TTC549 (cell line): Measurements from ENCODE around the gene CCDC201.
"Not testable (repeated sequence)": the region's sequence is repeated elsewhere in the genome, so short reads cannot be mapped to it uniquely, and the experiment has no call there.

Source experiments
- FAIRE-seq: peaks from 2 replicates; lab custom pipeline; 2012; peaks lifted over from hg19 to GRCh38; lab: Jason Lieb, UNC

CCDC201 gene

DNA sequence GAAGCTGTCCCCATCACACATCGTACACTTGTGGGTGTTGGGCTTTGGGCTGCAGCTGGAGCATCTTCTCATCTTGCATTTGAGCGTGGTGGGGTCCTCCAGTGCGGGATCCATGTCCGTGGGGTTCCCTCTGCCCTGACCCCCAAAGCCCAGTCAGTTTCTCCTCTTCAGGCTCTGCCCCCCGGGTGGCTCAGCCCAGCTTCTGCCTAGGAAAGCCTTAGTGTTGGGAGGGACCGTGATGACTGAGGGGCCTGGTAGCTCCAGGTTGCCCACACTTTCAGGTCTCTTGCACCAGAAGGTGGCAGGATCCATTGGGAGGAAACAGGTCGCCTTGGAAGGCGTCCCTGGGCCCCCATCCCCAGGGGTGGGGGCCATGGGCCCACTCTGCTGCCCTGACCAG lies 55.9 kb downstream of the CCDC201 start:
- FAIRE-seq, result not testable (repeated sequence)

DNA sequence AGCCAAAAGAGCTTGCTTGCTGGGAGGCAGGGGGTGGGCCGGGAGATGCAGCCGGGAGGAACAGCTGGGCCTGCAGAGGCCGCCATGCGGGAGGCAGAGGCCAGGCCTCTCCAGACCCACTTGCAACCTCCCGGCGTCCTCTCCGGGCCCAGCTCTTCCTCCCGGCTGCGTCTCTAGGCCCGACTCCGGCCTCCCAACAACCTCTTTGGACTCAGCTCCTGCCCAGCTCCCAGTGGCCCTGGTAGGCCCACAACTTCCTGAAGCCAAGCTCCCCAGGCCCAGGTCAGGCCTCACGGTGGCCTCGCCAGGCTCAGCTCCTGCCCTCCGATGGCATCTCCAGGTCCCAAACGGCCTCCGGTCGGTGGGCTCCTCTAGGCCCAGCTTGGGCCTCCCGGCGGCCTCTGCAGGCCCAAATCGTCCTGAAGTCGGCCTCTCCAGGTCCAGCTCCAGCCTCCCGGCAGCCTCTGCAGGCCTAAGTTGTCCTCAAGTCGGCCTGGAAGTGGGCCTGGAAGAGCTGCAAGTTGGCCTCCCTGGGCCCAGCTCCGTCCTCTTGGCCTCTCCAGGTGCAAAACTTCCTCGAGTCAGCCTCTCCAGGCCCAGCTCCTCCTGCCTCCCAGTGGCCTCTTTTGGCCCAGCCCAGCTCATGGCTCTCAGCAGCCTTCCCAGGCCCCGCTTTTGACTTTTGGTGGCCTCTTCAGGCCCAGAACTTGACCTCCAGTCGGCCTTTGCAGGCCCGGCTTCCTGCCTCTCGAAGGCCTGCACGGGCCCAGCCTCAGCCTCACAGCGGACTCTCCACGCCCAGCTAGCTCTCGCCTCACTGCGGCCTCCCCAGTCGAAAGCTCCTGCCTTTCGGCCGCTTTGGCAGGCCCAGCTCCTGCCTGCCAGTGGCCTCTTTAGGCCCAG lies 58.4 kb downstream of the CCDC201 start:
- not testable (repeated sequence) for FAIRE-seq

DNA sequence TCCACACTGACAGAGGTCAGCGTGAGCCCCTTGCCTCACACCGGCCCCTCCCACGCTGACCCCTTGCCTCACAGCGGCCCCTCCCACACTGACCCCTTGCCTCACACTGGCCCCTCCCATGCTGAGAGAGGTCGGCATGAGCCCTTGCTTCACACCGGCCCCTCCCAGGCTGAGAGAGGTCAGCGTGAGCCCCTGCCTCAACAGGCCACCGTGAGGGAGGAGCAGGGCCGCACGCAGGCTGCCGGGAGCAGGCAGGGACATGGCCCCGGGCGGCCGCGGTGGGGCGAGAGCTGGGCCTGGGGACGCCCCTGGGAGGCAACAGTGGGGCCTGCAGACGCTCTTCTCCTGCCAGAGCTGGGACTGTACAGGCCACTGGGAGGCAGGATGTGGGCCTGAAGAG lies 59.1 kb downstream of the CCDC201 start:
- not testable (repeated sequence) for FAIRE-seq

DNA sequence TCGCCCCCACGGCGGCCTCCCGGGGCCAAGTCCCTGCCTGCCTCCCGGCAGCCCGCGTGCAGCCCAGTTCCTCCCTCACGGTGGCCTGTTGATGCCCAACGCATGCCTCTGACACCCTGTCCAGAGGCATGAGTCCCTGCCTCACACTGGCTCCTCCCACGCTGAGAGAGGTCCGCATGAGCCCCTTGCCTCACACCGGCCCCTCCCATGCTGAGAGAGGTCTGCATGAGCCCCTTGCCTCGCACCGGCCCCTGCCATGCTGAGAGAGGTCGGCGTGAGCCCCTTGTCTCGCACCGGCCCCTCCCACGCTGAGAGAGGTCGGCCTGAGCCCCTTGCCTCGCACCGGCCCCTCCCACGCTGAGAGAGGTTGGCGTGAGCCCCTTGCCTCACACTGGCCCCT lies 59.9 kb downstream of the CCDC201 start:
- no peak for FAIRE-seq

DNA sequence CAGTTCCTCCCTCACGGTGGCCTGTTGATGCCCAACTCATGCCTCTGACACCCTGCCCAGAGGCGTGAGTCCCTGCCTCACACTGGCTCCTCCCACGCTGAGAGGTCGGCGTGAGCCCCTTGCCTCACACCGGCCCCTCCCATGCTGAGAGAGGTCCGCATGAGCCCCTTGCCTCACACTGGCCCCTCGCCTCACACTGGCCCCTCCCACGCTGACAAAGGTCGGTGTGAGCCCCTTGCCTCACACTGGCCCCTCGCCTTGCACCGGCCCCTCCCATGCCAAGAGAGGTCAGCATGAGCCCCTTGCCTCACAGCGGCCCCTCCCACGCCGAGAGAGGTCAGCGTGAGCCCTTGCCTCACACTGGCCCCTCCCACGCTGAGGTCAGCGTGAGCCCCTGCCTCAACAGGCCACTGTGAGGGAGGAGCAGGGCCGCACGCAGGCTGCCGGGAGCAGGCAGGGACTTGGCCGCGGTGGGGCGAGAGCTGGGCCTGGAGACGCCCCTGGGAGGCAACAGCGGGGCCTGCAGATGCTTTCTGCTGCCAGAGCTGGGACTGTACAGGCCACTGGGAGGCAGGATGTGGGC lies 61.1 kb downstream of the CCDC201 start:
- not testable (repeated sequence) for FAIRE-seq

DNA sequence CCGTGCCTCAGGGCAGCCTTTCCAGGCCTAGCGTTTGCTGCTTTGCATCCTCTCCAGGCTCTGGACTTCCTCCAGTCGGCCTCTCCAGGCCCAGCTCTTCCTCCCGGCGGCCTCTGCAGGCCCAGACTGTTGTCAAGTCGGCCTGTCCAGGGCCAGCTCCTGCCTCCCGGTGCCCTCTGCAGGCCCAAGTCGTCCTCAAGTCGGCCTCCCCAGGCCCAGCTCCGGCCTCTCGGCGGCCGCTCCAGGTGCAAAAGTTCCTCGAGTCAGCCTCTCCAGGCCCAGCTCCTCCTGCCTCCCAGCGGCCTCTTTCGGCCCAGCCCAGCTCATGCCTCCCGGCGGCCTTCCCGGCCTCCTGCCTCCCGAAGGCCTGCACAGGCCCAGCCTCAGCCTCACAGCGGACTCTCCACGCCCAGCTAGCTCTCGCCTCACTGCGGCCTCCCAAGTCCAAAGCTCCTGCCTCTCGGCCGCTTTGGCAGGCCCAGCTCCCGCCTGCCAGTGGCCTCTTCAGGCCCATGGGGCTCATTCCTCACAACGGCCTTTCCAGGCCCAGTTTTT lies 62.4 kb downstream of the CCDC201 start:
- FAIRE-seq, result not testable (repeated sequence)
